Ishikawa (cell line): ENCODE data around the gene ORMDL1.

ENCODE experiments used
- EGR1 ChIP-seq: IDR thresholded peaks from 2 replicates; pipeline ENCODE4 v1.6.1; 2012
- REST ChIP-seq: IDR thresholded peaks from 2 replicates; pipeline ENCODE4 v1.6.1; 2012; ENCODE audit warnings: low read depth, mild to moderate bottlenecking
- TEAD4 ChIP-seq: IDR thresholded peaks from 2 replicates; pipeline ENCODE4 v1.6.1; 2012
- TF ChIP-seq, protein P1 (sequence below): IDR thresholded peaks from 2 replicates; pipeline ENCODE4 v1.6.1; 2012

GRCh38 chr2:189782221-189782671, 1.9 kb downstream of the ORMDL1 start:
- TF ChIP-seq EGR1 (no peak), REST (no peak), TEAD4 (no peak)
- TF ChIP-seq, protein P1, sequence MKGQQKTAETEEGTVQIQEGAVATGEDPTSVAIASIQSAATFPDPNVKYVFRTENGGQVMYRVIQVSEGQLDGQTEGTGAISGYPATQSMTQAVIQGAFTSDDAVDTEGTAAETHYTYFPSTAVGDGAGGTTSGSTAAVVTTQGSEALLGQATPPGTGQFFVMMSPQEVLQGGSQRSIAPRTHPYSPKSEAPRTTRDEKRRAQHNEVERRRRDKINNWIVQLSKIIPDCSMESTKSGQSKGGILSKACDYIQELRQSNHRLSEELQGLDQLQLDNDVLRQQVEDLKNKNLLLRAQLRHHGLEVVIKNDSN = no peak
